ENCODE data around the gene GBE1. TPM values are rescaled to one million over a fixed set of nuclear protein-coding genes. Genes with fewer than 3 reads are reported as not detected.

The GBE1 gene
- polyA plus RNA-seq, 1 of the 3 experiments (the other 2 are of a cell fraction) = 14.2 TPM

DNA sequence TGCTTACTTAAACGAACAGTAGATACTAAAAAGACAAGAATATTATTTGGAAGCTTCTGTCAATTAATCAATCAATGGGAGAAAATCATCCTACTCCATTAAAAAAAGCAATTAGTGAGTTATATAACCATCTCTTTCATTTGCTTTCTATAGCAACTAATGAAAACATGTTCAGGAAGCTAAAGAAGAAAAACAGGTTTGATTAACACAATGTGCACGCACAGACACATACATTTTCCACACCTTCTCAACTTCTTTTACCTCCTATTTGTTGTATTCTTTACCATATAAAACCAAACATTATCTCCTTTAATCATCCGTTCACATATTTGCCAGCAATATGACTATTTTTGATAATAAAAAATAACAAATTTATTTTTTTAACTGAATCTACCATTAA is 111.3 kb downstream of the GBE1 start:
- no peak overlapping the region for H2AFZ ChIP-seq (ENCODE audit: low read depth)
- no peak for DNase-seq
- ChIA-PET POLR2A (no interaction called here), CTCF (interaction anchor here (1.2 to 1.4 kb wide), 3 partner anchors 160 to 349 kb away, joined by 3 read pairs; no protein-coding TSS in a partner anchor)
- no peak overlapping the region for H3K4me2 ChIP-seq
- no peaks in the 10 kb centered on the region for H3K4me1 ChIP-seq (ENCODE audit: control insufficient read depth in 1 of 2, insufficient read depth in 2 of 2, low read depth in 1 of 2, low read length in 1 of 2)
- no peaks in the 10 kb centered on the region for H3K9me2 ChIP-seq
- TF ChIP-seq GABPA (IDR thresholded peaks at IDR 0.05; ENCODE audit: low read depth) (no peak), EZH2phosphoT487 (IDR thresholded peaks at IDR 0.05; ENCODE audit: borderline replicate concordance, low read depth) (no peak), RFX5 (IDR thresholded peaks at IDR 0.05; ENCODE audit: low read length) (no peak), RXRA (IDR thresholded peaks at IDR 0.05; ENCODE audit: borderline replicate concordance, low read depth) (no peak), ELF1 (IDR thresholded peaks at IDR 0.05) (no peak)
- TF ChIP-seq, protein P1, sequence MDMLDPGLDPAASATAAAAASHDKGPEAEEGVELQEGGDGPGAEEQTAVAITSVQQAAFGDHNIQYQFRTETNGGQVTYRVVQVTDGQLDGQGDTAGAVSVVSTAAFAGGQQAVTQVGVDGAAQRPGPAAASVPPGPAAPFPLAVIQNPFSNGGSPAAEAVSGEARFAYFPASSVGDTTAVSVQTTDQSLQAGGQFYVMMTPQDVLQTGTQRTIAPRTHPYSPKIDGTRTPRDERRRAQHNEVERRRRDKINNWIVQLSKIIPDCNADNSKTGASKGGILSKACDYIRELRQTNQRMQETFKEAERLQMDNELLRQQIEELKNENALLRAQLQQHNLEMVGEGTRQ (IDR thresholded peaks at IDR 0.05; ENCODE audit: borderline replicate concordance, low read depth, low read length) = no peak
- TF ChIP-seq, protein P2, sequence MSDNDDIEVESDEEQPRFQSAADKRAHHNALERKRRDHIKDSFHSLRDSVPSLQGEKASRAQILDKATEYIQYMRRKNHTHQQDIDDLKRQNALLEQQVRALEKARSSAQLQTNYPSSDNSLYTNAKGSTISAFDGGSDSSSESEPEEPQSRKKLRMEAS (IDR thresholded peaks at IDR 0.05; ENCODE audit: low read depth) = no peak
- no peak overlapping the region for H3K4me3 ChIP-seq (ENCODE audit: low read depth in 2 of 2, low read length in 1 of 2)
- H3K27ac ChIP-seq (ENCODE audit: low read depth in 2 of 2, low read length in 1 of 2) = no peak overlapping the region
- H3K9me3 ChIP-seq = no peaks in the 10 kb centered on the region
- H3K79me2 ChIP-seq (ENCODE audit: insufficient read depth) = 0 out of 2 replicates have a peak, but pooled peaks cover under 1% of the 10 kb centered on the region
- no peak overlapping the region for H3K9ac ChIP-seq
- H3K27me3 ChIP-seq (ENCODE audit: insufficient read depth) = no peaks in the 10 kb centered on the region
- 93% methylated on average over 3 of the region's 3 CpGs for WGBS (ENCODE audit: low lambda C conversion rate)
- H3K36me3 ChIP-seq (replicated peaks in 1 of 2; ENCODE audit: control insufficient read depth in 1 of 2, insufficient read depth in 2 of 2, low read length in 1 of 2) = peaks cover 3 to 15% of the 10 kb centered on the region in 2 experiments
- H3F3A ChIP-seq (replicated peaks; ENCODE audit: insufficient read depth) = no peaks in the 10 kb centered on the region
- no peaks in the 10 kb centered on the region for H4K20me1 ChIP-seq (ENCODE audit: insufficient read depth)

DNA sequence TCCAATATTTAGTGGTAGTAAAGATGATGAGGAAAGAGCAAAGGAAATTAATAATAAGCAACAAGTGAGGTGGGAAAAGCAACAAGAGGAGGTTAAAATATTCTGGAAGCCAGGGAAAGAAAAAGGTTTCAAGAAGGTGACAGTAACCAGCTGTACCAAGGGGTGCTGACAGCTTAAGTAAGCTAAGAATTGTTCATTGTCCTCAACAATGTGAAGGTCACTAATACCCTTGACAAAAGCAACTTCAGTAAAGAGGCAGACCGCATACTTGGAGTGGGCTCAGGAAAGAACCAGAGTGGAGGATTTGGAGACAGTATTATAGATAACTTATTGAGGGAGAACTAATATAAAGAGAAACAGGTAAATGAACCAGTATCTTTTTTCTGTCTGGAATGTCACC is 116.2 kb downstream of the GBE1 start:
- no peaks in the 10 kb centered on the region for H3K79me2 ChIP-seq (ENCODE audit: insufficient read depth)
- no peak overlapping the region for H3K4me2 ChIP-seq
- H3F3A ChIP-seq (replicated peaks; ENCODE audit: insufficient read depth) = no peaks in the 10 kb centered on the region
- H3K9me3 ChIP-seq = no peaks in the 10 kb centered on the region
- no peaks in the 10 kb centered on the region for H3K27me3 ChIP-seq (ENCODE audit: insufficient read depth)
- H3K9ac ChIP-seq = no peak overlapping the region
- no peak for DNase-seq
- peaks cover 3 to 33% of the 10 kb centered on the region in 2 experiments for H3K36me3 ChIP-seq (replicated peaks in 1 of 2; ENCODE audit: control insufficient read depth in 1 of 2, insufficient read depth in 2 of 2, low read length in 1 of 2)
- no peaks in the 10 kb centered on the region for H3K4me1 ChIP-seq (ENCODE audit: control insufficient read depth in 1 of 2, insufficient read depth in 2 of 2, low read depth in 1 of 2, low read length in 1 of 2)
- POLR2A ChIA-PET = no interaction called here
- no peaks in the 10 kb centered on the region for H4K20me1 ChIP-seq (ENCODE audit: insufficient read depth)
- no peaks in the 10 kb centered on the region for H3K9me2 ChIP-seq
- no peak overlapping the region for H3K4me3 ChIP-seq (ENCODE audit: low read depth in 2 of 2, low read length in 1 of 2)
- no peak overlapping the region for H3K27ac ChIP-seq (ENCODE audit: low read depth in 2 of 2, low read length in 1 of 2)
- CTCF ChIA-PET = interaction anchor here (1.0 to 3.1 kb wide), 3 partner anchors 11 to 225 kb away, joined by 4 to 26 read pairs (median 4); no protein-coding TSS in a partner anchor
- H2AFZ ChIP-seq (ENCODE audit: low read depth) = no peak overlapping the region
- WGBS (ENCODE audit: low lambda C conversion rate) = 100% methylated on average over 1 of the region's 1 CpG
- TF ChIP-seq NFIC (IDR thresholded peaks at IDR 0.05; ENCODE audit: borderline replicate concordance) = no peak
- TF ChIP-seq, protein P3, sequence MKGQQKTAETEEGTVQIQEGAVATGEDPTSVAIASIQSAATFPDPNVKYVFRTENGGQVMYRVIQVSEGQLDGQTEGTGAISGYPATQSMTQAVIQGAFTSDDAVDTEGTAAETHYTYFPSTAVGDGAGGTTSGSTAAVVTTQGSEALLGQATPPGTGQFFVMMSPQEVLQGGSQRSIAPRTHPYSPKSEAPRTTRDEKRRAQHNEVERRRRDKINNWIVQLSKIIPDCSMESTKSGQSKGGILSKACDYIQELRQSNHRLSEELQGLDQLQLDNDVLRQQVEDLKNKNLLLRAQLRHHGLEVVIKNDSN (IDR thresholded peaks at IDR 0.05; ENCODE audit: borderline replicate concordance, low read depth) = no peak
- TF ChIP-seq, protein P2 (IDR thresholded peaks at IDR 0.05; ENCODE audit: low read depth) = no peak
